Right kidney (tissue), 1 donor: ENCODE data around the gene EEF1E1.
"Not testable (repeated sequence)": the region's sequence is repeated elsewhere in the genome, so short reads cannot be mapped to it uniquely, and the experiment has no call there.

Source experiments
- DNase-seq: peaks from one replicate; pipeline ENCODE4 v3.0.0-alpha.2; 2016

Gene EEF1E1

DNA sequence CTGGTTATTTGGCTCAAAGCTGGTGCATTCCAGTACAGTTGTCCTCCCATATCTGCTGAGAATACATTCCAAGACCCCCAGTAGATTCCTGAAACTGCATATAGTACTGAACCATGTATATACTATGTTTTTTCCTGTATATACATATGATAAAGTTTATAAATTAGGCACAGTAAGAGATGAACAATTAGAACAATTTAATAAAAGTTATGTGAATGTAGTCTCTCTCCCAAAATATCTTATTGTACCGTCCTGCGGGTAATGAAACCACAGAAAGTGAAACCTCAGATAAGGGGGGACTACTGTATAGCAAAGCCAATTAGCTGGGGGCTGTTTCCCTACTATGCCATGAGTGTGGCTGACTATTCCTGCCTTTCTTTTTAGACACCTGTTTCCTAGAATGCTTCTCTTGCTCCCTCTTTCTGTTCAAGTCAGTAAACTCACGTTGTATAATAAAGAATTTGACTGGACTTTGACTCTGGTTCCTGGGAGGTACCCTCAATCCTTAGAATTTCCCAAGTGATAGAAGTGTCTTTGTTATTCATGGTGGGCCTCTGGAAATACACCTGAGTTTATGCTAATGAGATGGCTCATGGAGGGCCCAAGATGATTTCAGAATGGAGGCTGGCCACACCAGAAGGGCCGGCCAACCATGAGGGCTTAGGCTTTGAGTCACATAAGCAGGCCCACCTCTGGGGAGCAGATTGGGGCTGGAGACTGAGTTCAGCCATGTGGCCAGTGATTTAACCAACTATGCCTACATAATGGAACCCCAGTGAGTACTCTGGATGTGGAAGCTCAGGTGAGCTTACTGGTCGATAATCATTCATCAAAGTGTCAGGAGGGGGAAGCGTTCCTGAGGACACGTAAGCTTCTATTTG, 37.5 kb downstream of the EEF1E1 start:
- DNase-seq, result peak; percentile 19

DNA sequence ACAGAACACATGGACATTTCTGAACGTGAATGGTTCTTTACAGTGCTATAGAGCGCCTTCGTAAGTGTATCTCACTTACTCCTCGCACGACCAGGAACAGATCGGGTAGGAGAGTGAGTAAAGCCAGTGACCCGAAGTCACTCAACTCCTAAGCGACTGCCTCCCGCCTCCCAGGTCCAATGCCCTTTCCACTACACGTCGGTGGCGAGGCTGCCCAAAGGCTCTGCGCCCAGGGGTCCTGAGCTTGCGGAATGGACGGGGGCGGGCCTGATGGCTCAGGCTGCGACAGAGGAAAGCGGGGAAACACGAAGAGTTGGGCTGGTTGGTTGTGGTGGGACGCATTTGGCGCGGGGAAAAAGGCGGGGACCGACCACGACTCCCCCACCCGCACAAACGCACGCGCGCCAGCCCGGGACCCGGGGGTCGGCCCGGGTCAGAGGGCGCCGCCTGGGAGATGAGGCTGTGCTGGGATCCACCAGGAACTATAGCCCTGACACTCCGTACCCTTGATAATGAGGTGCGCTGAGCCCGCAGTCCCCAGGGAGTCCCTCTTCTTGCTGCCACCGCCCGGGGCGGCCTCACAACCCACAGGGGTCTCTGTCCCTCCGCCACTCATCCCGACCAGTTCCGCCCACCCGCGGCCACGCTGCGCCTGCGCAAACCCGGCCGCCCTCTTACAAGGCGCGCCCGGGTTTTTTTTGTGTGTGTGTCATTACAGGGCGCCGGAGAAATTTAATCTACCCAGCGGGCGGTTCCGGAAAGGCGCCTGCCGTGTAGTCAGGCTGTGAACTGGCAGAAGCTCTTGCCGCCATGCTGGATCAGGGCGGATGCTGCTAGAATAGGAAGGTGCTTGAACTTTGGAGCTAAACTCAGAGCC, 38.3 kb downstream of the EEF1E1 start, which contains the start of gene BLOC1S5:
BLOC1S5 (minus strand) TSS at position 629 of the 877 bp plus-strand sequence; CDS start at position 616, 13 bp downstream.
- DNase-seq, result peak; percentile 96

GRCh38 chr6:8061736-8062135, 40.6 kb downstream of the EEF1E1 start:
- no peak for DNase-seq

DNA sequence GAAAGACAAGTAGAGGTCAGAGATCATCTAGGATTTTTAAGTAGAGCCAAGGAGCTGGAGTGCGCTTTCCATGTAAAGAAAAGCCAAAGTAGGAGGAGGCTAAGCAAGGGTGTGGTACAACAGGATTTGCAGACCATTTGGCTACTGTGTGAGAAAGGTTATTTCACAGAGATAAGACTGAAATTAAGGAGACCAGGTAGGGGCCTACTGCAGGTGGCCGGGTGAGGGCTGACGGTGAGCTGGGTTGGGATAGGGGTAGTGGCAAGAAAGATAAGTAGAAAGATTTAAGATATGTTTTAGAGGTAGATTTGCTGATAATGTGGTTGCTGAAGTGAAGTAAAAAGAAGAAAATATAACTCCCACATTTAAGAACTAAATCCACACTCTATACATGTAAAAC, 42.0 kb downstream of the EEF1E1 start:
- no peak for DNase-seq

DNA sequence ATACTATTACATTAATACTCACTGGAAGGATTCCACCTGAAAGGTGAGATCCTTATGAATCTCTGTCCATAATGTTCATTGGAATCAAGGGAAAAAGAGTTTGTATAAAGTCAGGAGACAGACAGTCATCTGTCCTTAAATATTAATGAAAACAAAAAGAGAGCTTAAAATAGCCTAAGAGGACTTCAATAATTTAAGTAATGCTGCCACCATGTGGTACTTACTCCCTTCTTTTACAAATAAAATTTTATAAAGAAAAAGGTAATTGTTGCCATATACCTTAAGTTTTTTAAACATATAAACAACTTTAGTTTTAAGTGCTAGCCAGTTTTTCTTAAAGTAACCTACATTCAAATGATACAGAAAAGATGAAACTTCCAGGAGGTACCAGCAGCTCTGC, 43.2 kb downstream of the EEF1E1 start:
- no peak for DNase-seq

DNA sequence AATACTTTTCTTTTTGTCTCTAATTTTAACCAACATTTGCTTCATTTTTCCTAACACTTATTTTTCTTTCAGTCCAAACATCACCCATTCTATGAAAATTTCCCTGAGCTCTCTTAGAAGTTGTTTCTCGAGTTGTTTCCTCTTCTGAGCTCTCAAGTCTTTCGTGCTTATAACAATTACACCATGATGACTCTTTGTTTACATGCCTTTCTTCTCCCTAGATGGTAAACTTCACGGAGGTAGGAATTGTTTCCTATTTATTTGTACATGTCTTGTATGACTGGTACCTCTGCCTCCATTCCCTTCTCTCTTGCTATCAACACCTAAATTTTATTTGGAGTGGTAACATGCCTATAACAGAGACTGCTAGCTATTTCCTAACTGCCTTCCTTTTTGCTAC, 44.6 kb downstream of the EEF1E1 start:
- no peak for DNase-seq

DNA sequence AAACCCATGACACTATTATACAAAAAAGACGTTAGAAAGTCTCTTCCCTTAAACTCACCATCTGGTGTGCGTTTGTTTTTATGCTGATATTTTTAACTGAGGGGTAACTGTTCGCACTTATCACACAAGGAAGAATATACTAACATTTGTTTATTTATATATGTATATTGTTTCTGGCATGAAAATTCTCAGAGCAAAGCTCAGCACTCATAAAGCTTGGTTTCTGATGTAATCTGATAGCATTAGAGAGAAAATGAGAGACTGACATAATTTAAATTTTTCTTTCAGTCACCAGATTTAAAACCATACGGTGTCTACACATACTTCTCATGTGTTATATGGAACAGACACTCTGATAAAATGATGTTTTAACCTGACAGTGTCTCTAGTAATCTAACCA, 45.1 kb downstream of the EEF1E1 start:
- no peak for DNase-seq

DNA sequence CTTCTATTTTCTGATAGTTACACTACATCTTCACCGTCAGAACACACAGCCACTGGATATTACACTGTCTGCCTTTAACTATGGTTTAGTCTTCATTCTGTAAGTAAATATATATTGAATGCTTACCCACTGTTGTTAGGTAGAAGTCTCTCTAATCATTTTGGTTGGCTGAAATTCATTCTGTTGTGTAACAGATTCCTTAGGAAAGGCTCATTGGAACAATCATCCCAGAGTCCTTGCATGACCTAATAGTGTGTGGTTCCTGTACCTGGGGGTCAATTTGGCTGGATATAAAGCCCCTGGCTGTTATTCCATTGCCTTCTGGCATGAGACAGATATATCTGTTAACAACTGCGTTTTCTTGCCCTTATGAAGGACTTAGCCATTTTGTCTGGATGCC, 48.1 kb downstream of the EEF1E1 start:
- DNase-seq, result no peak

DNA sequence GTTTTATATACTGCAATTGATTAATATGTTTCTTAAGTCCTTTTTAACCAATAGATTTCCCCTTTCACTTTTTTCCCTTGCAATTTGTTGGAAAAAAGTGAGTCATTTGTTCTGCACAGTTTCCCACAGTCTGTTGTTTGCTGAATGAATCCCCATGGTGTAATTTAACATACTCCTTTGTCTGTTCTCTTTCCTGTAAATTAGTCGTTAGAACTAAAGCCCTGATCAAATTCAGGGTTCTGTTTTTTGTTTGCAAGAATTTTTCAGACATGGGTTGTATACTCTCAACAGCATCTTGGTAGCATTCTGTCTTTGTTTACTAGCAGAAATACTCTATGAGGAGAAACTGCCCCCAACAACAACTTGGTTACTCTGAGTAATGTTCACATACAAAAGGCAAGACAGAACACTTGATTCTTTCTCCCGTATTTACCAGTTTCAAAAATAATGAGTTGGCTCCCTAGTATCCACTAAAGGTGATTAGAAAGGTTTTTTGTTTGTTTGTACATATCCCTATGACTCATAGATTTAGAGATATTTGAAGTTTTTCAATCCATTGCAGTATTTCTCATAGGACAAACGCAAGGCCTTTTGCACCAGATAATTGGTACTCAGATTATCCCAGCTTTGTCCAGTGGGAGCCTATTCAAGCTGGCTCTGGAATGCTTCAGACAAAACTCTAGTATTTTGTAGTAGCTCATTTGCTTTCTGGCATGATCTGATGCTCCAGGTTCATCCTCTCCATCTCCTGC, 54.6 kb downstream of the EEF1E1 start:
- DNase-seq, result no peak

- not testable (repeated sequence) for DNase-seq
These were observed 56.6 kb downstream of the EEF1E1 start for GRCh38 chr6:8045769-8046168.

DNA sequence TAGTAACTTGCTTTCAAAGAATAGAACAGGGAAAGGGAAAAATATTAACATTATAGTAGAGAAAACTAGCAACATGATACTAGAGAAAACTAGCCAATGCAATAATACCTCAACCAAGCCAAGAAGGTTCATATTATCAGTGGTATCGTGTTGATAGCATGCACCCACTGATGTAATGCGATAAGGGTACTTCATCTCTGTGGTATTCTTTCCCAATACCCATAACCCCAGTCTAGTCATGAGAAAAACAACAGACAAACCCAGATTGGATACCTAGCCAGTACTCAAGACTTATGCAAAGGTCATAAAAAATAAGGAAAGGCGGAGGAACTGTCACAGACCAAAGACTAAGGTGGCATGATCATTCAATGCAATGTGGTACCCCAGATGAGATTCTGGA, 59.1 kb downstream of the EEF1E1 start:
- no peak for DNase-seq

- no peak for DNase-seq
These were observed 60.3 kb downstream of the EEF1E1 start for GRCh38 chr6:8041913-8042583.

DNA sequence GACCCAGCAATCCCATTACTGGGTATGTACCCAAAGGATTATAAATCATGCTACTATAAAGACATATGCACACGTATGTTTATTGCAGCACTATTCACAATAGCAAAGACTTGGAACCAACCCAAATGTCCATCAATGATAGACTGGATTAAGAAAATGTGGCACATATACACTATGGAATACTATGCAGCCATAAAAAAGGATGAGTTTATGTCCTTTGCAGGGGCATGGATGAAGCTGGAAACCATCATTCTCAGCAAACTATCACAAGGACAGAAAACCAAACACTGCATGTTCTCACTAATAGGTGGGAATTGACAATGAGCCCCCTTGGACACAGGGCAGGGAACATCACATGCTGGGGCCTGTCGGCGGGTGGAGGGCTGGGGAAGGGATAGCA, 68.2 kb downstream of the EEF1E1 start:
- not testable (repeated sequence) for DNase-seq

GRCh38 chr6:8030920-8031319, 71.4 kb downstream of the EEF1E1 start:
- DNase-seq, result no peak
